SK-N-SH treated with all-trans-retinoic acid at 6 μM for 48 hours (cell line): ENCODE data around the gene MIOX.

Experiments
- ATAC-seq: fragments of 200-7000 bp; cut with Tn5 transposase; 3 replicates; pipeline ENCODE4 v1.9.1; 2020; ENCODE audit warnings: mild to moderate bottlenecking, moderate library complexity
- BACH2 ChIP-seq: fragments of 250-450 bp; sonication (Bioruptor Pico); IDR thresholded peaks from 2 replicates; pipeline ENCODE4 v1.9.0; 2021; ENCODE audit warnings: mild to moderate bottlenecking, borderline replicate concordance
- CREB5 ChIP-seq: fragments of 250-450 bp; sonication (Bioruptor Pico); IDR thresholded peaks from 2 replicates; pipeline ENCODE4 v1.5.1; 2020; ENCODE audit warnings: low read depth, mild to moderate bottlenecking, moderate library complexity
- CSRNP3 ChIP-seq: fragments of 250-450 bp; sonication (Bioruptor Pico); IDR thresholded peaks from 2 replicates; pipeline ENCODE4 v1.5.1; 2021; ENCODE audit warnings: mild to moderate bottlenecking, moderate library complexity
- ESRRG ChIP-seq: fragments of 250-450 bp; sonication (Bioruptor Pico); IDR thresholded peaks from 2 replicates; pipeline ENCODE4 v1.6.1; 2021; ENCODE audit warnings: mild to moderate bottlenecking
- ISL1 ChIP-seq: fragments of 250-450 bp; sonication (Bioruptor Pico); IDR thresholded peaks from 2 replicates; pipeline ENCODE4 v2.1.2; 2022; ENCODE audit warnings: mild to moderate bottlenecking, moderate library complexity
- OSR1 ChIP-seq: fragments of 250-450 bp; sonication (Bioruptor Pico); IDR thresholded peaks from 2 replicates; pipeline ENCODE4 v1.8.0; 2022; ENCODE audit warnings: moderate library complexity, mild to moderate bottlenecking, inconsistent platforms
- PATZ1 ChIP-seq: fragments of 250-450 bp; sonication (Bioruptor Pico); IDR thresholded peaks from 2 replicates; pipeline ENCODE4 v1.8.0; 2020; ENCODE audit warnings: mild to moderate bottlenecking, moderate library complexity, borderline replicate concordance
- POU6F1 ChIP-seq: fragments of 250-450 bp; sonication (Bioruptor Pico); IDR thresholded peaks from 2 replicates; pipeline ENCODE4 v1.8.0; 2021; ENCODE audit warnings: low read depth, mild to moderate bottlenecking, moderate library complexity, borderline replicate concordance
- PPARA ChIP-seq: fragments of 250-450 bp; sonication (Bioruptor Pico); IDR thresholded peaks from 2 replicates; pipeline ENCODE4 v1.5.0; 2020; ENCODE audit warnings: mild to moderate bottlenecking, borderline replicate concordance
- RARB ChIP-seq: fragments of 250-450 bp; sonication (Bioruptor Pico); IDR thresholded peaks from 2 replicates; pipeline ENCODE4 v1.8.0; 2021; ENCODE audit warnings: mild to moderate bottlenecking, moderate library complexity
- SNAI2 ChIP-seq: fragments of 250-450 bp; sonication (Bioruptor Pico); IDR thresholded peaks from 2 replicates; pipeline ENCODE4 v1.5.0; 2020; ENCODE audit warnings: mild to moderate bottlenecking, moderate library complexity
- TCF4 ChIP-seq: fragments of 250-450 bp; sonication (Bioruptor Pico); IDR thresholded peaks from 2 replicates; pipeline ENCODE4 v1.8.0; 2021; ENCODE audit warnings: mild to moderate bottlenecking, moderate library complexity, borderline replicate concordance
- TSHZ2 ChIP-seq: fragments of 250-450 bp; sonication (Bioruptor Pico); IDR thresholded peaks from 2 replicates; pipeline ENCODE4 v1.5.0; 2020; ENCODE audit warnings: mild to moderate bottlenecking, moderate library complexity
- ZC3H10 ChIP-seq: fragments of 250-450 bp; sonication (Bioruptor Pico); IDR thresholded peaks from 2 replicates; pipeline ENCODE4 v1.5.1; 2021; ENCODE audit warnings: mild to moderate bottlenecking, moderate library complexity
- ZFP3 ChIP-seq: fragments of 250-450 bp; sonication (Bioruptor Pico); IDR thresholded peaks from 2 replicates; pipeline ENCODE4 v1.5.0; 2020; ENCODE audit warnings: mild to moderate bottlenecking, moderate library complexity
- ZNF565 ChIP-seq: fragments of 450-650 bp; formaldehyde crosslinking; conservative IDR thresholded peaks from 2 replicates; pipeline ENCODE4 v1.5.0; 2020; ENCODE audit warnings: low read depth, mild to moderate bottlenecking, moderate library complexity
- ZNF70 ChIP-seq: fragments of 450-650 bp; formaldehyde crosslinking; IDR thresholded peaks from 2 replicates; pipeline ENCODE4 v1.5.0; 2020; ENCODE audit warnings: mild to moderate bottlenecking, moderate library complexity
- ZNF8 ChIP-seq: fragments of 450-650 bp; formaldehyde crosslinking; IDR thresholded peaks from 2 replicates; pipeline ENCODE4 v1.5.0; 2020; ENCODE audit warnings: mild to moderate bottlenecking, moderate library complexity

Gene MIOX

GRCh38 chr22:50531546-50531961, 44.9 kb downstream of the MIOX start:
- ATAC-seq: peak; percentile 39

GRCh38 chr22:50531962-50532674, 45.5 kb downstream of the MIOX start:
- ATAC-seq: peak; percentile 89
- TF ChIP-seq ZNF565 (CRISPR knock-in tag) (no peak), TSHZ2 (no peak), ZNF8 (no peak), ZC3H10 (CRISPR knock-in tag) (no peak), CREB5 (CRISPR knock-in tag) (no peak)

More at GRCh38 chr22:50531546-50531961, 44.9 kb downstream of the MIOX start:
- TF ChIP-seq ZNF8 (no peak), TSHZ2 (no peak), PATZ1 (CRISPR knock-in tag) (no peak), OSR1 (no peak), ZNF70 (CRISPR knock-in tag) (no peak), BACH2 (CRISPR knock-in tag) (no peak), TCF4 (CRISPR knock-in tag) (no peak), ZC3H10 (CRISPR knock-in tag) (no peak), POU6F1 (CRISPR knock-in tag) (no peak), ZFP3 (no peak), ESRRG (no peak), RARB (CRISPR knock-in tag) (no peak), SNAI2 (no peak), ISL1 (CRISPR knock-in tag) (no peak), PPARA (CRISPR knock-in tag) (no peak), CSRNP3 (CRISPR knock-in tag) (no peak), CREB5 (CRISPR knock-in tag) (no peak)
